ENCODE data around the gene TH.

- TF ChIP-seq ZNF274 (IDR thresholded peaks at IDR 0.05; ENCODE audit: low read depth, low read length) (no peak), SUZ12 (IDR thresholded peaks at IDR 0.05; ENCODE audit: extremely low read depth, insufficient read depth, insufficient read length) (no peak), YY1 (IDR thresholded peaks at IDR 0.05; ENCODE audit: insufficient read depth, insufficient read length) (no peak)
These were observed 32.5 kb downstream of the TH start, which contains the start of gene IGF2 for GRCh38 chr11:2139123-2139521.
